Stimulated activated CD4-positive, alpha-beta T cell treated with anti-CD3 and anti-CD28 coated beads, TNF-alpha, amount 100 ng/mL, for 48 hours (primary cell): ENCODE data around the gene KATNA1.

Experiments
- DNase-seq, 3 donors: peaks; one replicate each; pipeline ENCODE4 v3.0.0-alpha.2; 2020; ENCODE audit warnings: low read depth in 3 of 3

Gene KATNA1

DNA sequence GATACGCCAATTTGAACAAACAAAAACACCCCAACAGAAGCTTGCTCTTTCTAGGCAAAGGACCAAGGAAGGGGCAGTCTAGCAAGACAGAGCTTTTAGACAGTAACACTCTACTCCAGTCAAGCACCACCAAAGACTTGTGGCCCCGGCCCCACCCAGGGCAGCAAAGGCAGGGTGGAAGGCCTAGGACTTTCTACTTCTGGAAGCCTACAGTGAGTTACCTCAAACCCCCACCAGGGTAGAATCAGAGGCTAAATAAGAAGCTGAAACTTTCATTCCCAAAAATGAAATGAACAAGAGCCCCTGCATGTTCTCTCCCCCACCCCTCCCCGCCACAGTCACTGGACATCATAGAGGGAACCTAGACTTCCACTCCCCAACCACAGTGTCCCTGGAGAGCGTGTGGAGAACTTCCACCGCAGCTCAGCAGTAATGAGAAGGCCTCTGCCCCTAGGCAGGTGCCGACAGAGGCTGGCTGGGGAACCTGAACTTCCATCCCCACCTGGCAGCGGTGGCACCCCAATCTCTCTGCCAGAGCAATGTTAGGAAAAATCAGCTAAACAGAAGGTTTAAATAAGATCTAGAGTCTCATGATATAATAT, 40.0 kb downstream of the KATNA1 start:
- DNase-seq: no peak

- DNase-seq: no peak
These were observed 48.0 kb downstream of the KATNA1 start for GRCh38 chr6:149600508-149600907.

DNA sequence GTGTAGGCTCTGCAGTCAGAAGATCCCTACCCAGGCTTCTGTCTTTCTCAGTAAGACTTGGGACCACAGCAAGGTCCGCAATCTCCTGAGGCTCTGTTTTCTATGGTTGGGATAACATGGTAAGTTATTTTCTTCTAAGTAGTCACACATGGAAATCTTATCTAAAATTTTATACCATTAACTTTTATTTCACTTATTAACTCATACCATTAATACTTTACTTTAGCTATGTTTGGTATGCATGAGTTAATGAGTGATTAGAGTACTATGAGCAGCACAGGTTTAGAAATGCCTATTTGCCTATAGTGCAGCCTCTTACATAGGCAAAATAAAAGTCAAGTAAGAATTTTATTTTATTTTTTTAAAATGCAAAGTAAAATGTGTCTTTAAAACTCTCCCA, 55.1 kb downstream of the KATNA1 start:
- DNase-seq: no peak

- no peak for DNase-seq
These were observed 55.5 kb downstream of the KATNA1 start for GRCh38 chr6:149592983-149593382.

GRCh38 chr6:149586149-149586548, 62.4 kb downstream of the KATNA1 start:
- no peak for DNase-seq

- no peak for DNase-seq
These were observed 67.2 kb downstream of the KATNA1 start for GRCh38 chr6:149581349-149581748.

DNA sequence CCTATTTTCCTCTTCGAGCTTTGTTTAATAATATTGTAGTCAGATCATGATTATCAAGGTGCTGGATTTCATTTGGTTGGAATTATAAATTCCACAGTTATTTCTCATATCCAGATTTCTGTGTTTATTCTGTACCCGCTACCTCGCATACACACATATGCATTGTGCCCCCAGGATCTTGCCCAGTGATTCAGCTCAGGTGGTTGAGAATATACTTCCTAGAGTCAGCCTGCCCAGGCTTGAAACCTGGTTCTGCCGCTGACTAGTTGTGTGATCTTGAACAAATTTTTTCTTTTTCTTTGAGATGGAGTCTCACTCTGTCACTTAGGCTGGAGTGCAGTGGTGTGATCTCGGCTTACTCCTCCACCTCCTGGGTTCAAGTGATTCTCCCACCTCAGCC, 67.6 kb downstream of the KATNA1 start:
- no peak for DNase-seq

- DNase-seq: no peak
These were observed 80.4 kb downstream of the KATNA1 start for GRCh38 chr6:149567945-149568585.

DNA sequence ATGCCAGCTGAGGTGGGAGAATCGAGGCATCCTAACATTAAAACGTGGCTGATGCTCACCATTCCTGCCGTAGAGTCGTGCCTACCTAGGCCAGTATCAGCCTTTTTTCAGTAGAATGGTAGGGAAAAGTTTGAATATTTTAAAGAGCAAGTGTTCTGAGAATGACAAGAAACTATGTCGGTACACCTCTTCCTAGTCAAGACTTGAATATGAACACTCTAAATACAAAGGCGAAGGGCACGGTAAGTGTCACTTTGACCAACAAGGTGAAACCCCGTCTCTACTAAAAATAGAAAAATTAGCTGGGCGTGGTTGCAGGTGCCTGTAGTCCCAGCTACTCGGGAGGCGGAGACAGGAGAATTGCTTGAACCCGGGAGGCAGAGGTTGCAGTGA, 81.3 kb downstream of the KATNA1 start:
- DNase-seq: no peak

DNA sequence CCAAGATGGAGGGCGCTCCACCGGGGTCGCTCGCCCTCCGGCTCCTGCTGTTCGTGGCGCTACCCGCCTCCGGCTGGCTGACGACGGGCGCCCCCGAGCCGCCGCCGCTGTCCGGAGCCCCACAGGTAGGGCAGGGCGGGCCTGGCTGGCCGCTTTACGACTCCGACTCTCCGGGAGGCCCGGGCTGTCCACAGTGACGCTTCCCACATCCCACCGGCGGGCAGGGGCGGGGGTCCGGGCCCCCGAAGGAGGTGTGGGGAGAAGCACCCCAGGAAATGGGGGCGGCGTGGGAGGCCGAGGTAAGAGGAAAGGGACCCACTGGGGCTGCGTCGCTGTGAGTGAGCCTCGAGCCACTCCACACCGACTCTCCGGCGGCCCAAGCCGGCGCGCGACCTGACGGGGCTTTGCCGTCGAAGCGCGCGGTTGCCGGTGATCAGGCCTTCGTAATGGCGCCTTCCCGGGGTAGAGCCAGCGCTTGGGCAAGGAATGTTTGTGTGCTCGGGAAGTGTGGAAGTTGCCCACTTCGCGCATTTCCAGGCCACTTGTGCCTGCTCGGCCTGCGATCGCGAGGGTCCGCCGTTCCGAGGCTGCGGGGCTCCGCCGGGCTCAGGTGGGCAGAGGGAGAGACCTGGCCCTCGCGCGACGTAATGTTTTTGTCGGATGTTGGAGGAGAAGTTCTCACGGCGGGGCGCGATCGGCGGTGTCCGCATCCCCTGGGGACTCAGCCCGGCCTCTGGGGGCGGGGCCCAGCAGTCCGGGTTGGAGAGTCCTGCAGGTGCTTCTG, 81.9 kb downstream of the KATNA1 start:
- DNase-seq: peak; percentile 18 to 40 (median 18)

- peak; percentile 90 to 93 (median 90) for DNase-seq
These were observed 82.7 kb downstream of the KATNA1 start, which contains the start of gene GINM1 for GRCh38 chr6:149565527-149566409. Gene GINM1 (plus strand): TSS chr6:149566375. CDS start chr6:149566415, 40 bp downstream.

GRCh38 chr6:149563928-149564325, 84.6 kb downstream of the KATNA1 start:
- DNase-seq: no peak

GRCh38 chr6:149563203-149563927, 85.1 kb downstream of the KATNA1 start:
- DNase-seq: no peak

GRCh38 chr6:149560736-149561135, 87.8 kb downstream of the KATNA1 start:
- no peak for DNase-seq

- DNase-seq: no peak
These were observed 89.1 kb downstream of the KATNA1 start for GRCh38 chr6:149559389-149559788.

DNA sequence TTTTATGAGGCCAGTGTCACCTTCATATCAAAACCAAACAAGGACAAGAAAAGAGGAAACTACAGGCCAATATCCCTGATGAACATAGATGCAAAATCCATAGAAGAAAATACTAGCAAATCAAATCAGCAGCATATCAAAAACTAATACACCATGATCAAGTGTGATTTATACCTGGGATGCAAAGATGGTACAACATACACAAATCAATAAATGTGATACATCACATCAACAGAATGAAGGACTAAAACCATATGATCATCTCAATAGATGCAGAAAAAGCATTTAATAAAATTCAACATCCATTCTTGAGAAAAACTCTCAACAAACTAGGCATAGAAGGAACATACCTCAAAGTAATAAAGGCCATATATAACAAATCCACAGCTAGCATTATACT, 90.5 kb downstream of the KATNA1 start:
- DNase-seq: no peak

DNA sequence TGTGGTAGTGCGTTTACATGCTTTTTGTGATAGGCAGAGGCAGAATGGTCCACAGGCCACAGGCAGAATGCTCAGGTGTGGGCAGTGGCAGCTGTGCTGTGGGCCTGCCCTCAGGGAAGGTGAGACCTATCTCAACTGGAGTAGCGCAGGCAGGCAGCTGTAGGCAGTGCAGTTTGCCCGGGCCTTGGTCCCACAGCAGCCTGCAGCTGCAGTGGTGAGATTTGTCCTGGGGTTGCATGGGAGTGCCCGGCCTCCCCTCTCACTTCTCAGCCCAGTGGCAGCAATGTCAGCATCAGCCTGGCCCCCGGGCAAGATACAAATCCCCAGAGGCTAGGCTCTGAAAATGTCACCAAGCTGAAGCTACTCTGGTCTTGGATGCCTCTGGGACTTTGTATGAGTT, 96.6 kb downstream of the KATNA1 start:
- no peak for DNase-seq

GRCh38 chr6:149545754-149546471, 102.6 kb downstream of the KATNA1 start, which contains the start of gene PPIL4:
Gene PPIL4 (minus strand): TSS chr6:149546043. CDS start chr6:149546005, 38 bp downstream.
- DNase-seq: peak; percentile 90 to 96 (median 92)

DNA sequence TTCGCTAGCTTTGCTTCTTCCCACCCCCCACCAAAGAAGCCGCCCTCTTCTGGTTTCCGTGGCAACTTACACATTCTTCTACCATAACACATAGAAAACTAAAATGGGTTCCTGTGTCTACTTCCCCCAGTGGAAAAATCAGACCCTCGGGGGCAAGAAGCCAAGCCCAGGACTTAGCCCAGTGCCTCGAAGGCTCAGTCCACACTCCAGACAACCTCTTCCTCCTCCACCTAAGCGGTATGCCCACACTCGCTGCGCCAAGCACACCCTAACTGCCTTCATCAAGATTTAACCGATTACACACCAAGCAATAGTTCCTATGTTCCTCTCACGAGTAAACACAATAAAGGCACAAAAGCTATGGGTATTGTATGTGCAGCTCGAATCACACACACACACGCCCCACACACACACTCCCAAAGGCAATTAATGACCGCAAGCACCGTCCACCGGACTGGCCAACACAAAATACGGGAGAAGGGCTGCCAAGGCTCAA, 103.2 kb downstream of the KATNA1 start:
- peak in 1 of 3 donors; percentile 32 for DNase-seq
